Prostate gland (tissue), 2 donors: ENCODE data around the gene VPS13D.

Experiments used
- CTCF ChIP-seq, 4 experiments: fragments of 200-600 bp in 2 of 4; fragments of 450-650 bp in 2 of 4; sonication (generic) in 2 of 4; IDR thresholded peaks; 1 replicate in 3 of 4; 2 replicates in 1 of 4; pipeline ENCODE4 v1.5.1; 2016 to 2019; ENCODE audit warnings: antibody characterized with exemption in 4 of 4, mild to moderate bottlenecking in 2 of 4, moderate library complexity in 2 of 4
- POLR2AphosphoS5 ChIP-seq: sonication (generic); formaldehyde crosslinking; IDR thresholded peaks from one replicate; pipeline ENCODE4 v1.6.1; 2017; ENCODE audit warnings: antibody characterized with exemption

- TF ChIP-seq POLR2AphosphoS5, result no peak
- no peak for TF ChIP-seq CTCF (IDR thresholded peaks at IDR 0.05)
Measured at GRCh38 chr1:12402159-12402673, 172.4 kb downstream of the VPS13D start.
